HUES64 (cell line): ENCODE data around the gene USB1.
"Not testable (repeated sequence)": the region's sequence is repeated elsewhere in the genome, so short reads cannot be mapped to it uniquely, and the experiment has no call there.

Source experiments
- H3K27ac ChIP-seq: 2 replicates; pipeline ENCODE4 v1.7.0; 2013; ENCODE audit warnings: low read depth, low read length, inconsistent platforms
- H3K27me3 ChIP-seq: 2 replicates; pipeline ENCODE4 v1.6.1; 2013; ENCODE audit warnings: mild to moderate bottlenecking, low read length; ENCODE audit not compliant: insufficient read depth
- H3K36me3 ChIP-seq: 2 replicates; pipeline ENCODE4 v1.6.1; 2013; ENCODE audit warnings: mild to moderate bottlenecking, low read length; ENCODE audit not compliant: insufficient read depth
- H3K4me1 ChIP-seq: 2 replicates; pipeline ENCODE4 v1.6.1; 2013; ENCODE audit warnings: mild to moderate bottlenecking, low read length, moderate library complexity; ENCODE audit not compliant: insufficient read depth
- H3K4me3 ChIP-seq: 2 replicates; pipeline ENCODE4 v1.5.1; 2013; ENCODE audit warnings: mild to moderate bottlenecking, low read length, moderate library complexity
- H3K9ac ChIP-seq: 2 replicates; pipeline ENCODE4 v1.6.1; 2013; ENCODE audit warnings: mild to moderate bottlenecking, low read depth, low read length
- H3K9me3 ChIP-seq: 2 replicates; pipeline ENCODE4 v1.6.1; 2013; ENCODE audit warnings: low read depth, low read length; ENCODE audit not compliant: insufficient read depth
- WGBS: fragments of 150-250, 120-280 bp; methylation state at CpG from one replicate; pipeline ENCODE4 v1.1.7; 2013; ENCODE audit warnings: missing lambda C conversion rate; 5-methylcytosine and 5-hydroxymethylcytosine counted together

The USB1 gene

DNA sequence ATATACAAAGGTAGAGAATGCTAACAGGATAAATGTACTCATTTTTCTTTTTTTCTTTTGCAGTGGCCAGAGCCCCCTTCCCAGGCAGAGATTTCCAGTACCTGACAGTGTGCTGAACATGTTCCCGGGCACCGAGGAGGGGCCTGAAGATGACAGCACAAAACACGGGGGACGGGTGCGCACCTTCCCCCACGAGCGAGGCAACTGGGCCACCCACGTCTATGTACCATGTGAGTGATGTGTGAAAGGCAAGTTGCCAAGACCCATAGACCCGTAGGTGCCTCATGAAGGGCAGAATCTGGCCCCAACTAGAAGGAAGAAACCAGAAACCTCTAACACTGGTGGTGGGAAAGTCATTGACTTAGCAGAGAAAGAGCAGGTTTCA, 1.2 kb downstream of the USB1 start:
- Histone ChIP-seq H3K9ac (no peak overlapping the region), H3K4me1 (peaks cover 8% of the 10 kb centered on the region; the same call in 1 of the 2 replicates), H3K9me3 (no peaks in the 10 kb centered on the region), H3K4me3 (no peak overlapping the region), H3K27me3 (peaks cover 5% of the 10 kb centered on the region; the same call in 1 of the 2 replicates), H3K36me3 (peaks cover 32% of the 10 kb centered on the region), H3K27ac (no peak overlapping the region)
- WGBS: 95% methylated on average over 9 of the region's 9 CpGs

DNA sequence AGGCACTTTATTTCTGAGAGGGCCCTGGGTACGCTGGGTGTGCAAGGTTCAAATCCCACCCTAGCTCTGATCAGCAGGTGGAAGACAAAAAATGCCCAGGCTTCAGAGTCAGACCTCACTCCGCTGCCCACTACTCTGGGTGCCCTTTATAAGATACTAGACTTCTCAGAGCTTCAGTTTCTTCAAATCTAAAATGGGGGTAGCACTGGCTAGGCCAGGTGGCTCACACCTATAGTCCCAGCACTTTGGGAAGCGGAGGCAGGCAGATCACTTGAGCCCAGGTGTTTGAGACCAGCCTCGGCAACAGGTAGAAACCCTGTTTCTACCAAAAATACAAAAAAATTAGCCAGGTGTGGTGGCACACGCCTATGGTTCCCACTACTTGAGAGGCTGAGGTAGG, 1.7 kb downstream of the USB1 start:
- Histone ChIP-seq H3K4me1 (peaks cover 8% of the 10 kb centered on the region; the same call in 1 of the 2 replicates), H3K36me3 (peaks cover 32% of the 10 kb centered on the region), H3K27ac (no peak overlapping the region), H3K4me3 (no peak overlapping the region), H3K27me3 (peaks cover 5% of the 10 kb centered on the region; the same call in 1 of the 2 replicates), H3K9me3 (no peaks in the 10 kb centered on the region), H3K9ac (no peak overlapping the region)
- 93% methylated on average over 5 of the region's 5 CpGs for WGBS

DNA sequence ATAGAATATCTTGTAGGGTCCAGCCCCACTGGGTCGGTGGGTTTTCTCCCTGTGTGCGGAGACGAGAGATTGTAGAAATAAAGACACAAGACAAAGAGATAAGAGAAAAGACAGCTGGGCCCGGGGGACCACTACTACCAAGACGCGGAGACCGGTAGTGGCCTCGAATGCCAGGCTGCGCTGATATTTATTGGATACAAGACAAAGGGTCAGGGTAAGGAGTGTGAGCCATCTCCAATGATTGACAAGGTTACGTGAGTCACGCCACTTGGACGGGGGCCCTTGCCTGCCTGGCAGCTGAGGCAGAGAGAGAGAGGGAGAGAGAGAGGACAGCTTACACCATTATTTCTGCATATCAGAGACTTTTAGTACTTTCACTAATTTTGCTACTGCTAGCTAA, 3.5 kb downstream of the USB1 start:
- H3K9me3 ChIP-seq, H3K27me3 ChIP-seq, H3K27ac ChIP-seq, H3K9ac ChIP-seq, H3K4me3 ChIP-seq, H3K4me1 ChIP-seq: not testable (repeated sequence)
- WGBS: 93% methylated on average over 12 of the region's 12 CpGs
- H3K36me3 ChIP-seq: peaks cover 33% of the 10 kb centered on the region

DNA sequence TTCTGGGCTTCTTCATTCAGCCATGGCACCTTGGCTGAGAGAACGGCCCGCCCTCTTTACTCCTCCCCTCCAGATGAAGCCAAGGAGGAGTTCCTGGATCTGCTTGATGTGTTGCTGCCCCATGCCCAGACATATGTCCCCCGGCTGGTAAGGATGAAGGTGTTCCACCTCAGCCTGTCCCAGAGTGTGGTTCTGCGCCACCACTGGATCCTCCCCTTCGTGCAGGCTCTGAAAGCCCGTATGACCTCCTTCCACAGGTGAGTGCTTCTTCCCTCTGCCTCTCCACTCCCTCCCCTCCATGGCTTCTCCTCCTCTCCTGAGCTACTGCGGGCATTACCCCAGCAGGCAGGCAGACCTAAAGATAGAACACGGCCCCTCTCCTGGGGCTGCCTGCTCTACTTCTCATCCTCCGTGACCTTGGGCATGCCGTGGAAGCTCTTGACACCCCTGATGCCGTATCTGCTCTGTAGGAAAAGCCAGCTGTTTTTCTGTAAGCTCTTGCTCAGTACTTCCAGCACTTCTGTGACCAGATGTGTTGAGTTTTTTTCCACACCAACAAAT, 8.7 kb downstream of the USB1 start:
- no peak overlapping the region for H3K9ac ChIP-seq
- no peak overlapping the region for H3K4me3 ChIP-seq
- peaks cover 29% of the 10 kb centered on the region; the same call in 1 of the 2 replicates for H3K4me1 ChIP-seq
- peaks cover 44% of the 10 kb centered on the region for H3K36me3 ChIP-seq
- H3K27ac ChIP-seq: peak overlapping the region; percentile 58; the same call in 1 of the 2 replicates
- 81% methylated on average over 11 of the region's 11 CpGs for WGBS
- H3K9me3 ChIP-seq: no peaks in the 10 kb centered on the region
- H3K27me3 ChIP-seq: no peaks in the 10 kb centered on the region

DNA sequence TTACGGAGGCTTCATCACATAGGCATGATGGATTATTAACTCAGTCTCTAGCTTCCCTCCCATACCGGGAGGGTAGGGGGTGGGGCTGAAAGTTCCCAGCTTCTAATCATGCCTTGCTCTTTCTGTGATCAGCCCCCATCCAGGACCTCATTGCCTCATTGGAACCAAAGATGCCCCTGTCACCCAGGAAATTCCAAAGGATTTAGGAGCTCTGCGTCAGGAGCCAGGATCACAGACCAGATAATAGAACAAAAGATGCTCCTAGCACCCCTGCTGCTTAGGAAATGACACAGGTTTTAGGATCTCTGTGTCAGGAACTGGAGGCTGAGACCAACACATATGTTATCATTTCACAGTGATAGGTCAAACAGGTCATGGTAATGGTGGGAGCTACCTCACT, 9.7 kb downstream of the USB1 start:
- Histone ChIP-seq H3K9ac (no peak overlapping the region), H3K36me3 (peaks cover 38% of the 10 kb centered on the region), H3K4me3 (no peak overlapping the region), H3K9me3 (no peaks in the 10 kb centered on the region), H3K27me3 (no peaks in the 10 kb centered on the region), H3K27ac (peak overlapping the region; percentile 58; the same call in 1 of the 2 replicates), H3K4me1 (peaks cover 29% of the 10 kb centered on the region; the same call in 1 of the 2 replicates)
- WGBS: 26% methylated on average over 1 of the region's 3 CpGs

DNA sequence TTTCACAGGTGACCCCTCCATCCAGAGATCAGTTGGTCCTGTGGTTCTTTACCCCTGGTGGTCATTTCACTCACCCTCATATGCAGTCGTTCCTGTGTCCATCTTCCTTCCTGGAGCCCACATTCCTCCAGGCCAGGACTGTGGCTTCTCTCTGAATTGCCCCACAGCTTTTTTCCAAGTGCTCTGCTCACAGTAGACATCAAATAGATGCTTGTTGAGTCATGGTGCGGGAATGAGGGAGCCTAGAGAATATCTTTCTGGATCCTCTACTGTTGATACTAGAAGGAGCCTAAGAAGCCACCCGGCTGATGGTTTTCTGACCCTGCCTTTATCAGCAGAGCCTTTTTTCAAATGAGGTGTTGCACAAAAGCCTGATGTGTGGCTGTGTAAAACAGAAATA, 10.4 kb downstream of the USB1 start:
- H3K36me3 ChIP-seq: peaks cover 33% of the 10 kb centered on the region
- peaks cover 29% of the 10 kb centered on the region; the same call in 1 of the 2 replicates for H3K4me1 ChIP-seq
- H3K27me3 ChIP-seq: no peaks in the 10 kb centered on the region
- no peak overlapping the region for H3K9ac ChIP-seq
- H3K27ac ChIP-seq: peak overlapping the region; percentile 53; the same call in 1 of the 2 replicates
- no peak overlapping the region for H3K4me3 ChIP-seq
- WGBS: 71% methylated on average over 3 of the region's 3 CpGs
- no peaks in the 10 kb centered on the region for H3K9me3 ChIP-seq

DNA sequence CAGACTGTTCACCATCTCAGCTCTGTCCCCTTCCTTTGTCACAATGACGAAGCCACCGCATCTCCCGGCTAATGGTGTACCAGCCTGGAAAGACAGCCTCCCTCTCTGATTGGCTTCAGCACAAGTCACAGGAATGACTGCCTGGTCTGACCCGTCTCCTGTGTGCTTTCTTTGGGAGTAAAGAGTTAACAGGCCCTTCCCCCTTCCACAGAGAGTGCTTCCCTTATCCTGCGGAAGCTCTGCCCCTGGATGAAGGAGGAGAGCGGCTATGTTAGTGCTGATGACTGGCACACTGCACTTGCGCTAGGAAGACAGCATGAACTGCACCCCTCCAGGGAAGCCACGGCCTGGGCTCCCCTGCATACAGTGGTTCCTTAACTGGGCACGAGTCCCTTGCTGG, 11.3 kb downstream of the USB1 start:
- Histone ChIP-seq H3K4me1 (peaks cover 29% of the 10 kb centered on the region; the same call in 1 of the 2 replicates), H3K4me3 (no peak overlapping the region), H3K27me3 (no peaks in the 10 kb centered on the region), H3K9me3 (no peaks in the 10 kb centered on the region), H3K36me3 (peaks cover 36% of the 10 kb centered on the region), H3K27ac (peak overlapping the region; percentile 28), H3K9ac (no peak overlapping the region)
- WGBS: 61% methylated on average over 9 of the region's 9 CpGs

DNA sequence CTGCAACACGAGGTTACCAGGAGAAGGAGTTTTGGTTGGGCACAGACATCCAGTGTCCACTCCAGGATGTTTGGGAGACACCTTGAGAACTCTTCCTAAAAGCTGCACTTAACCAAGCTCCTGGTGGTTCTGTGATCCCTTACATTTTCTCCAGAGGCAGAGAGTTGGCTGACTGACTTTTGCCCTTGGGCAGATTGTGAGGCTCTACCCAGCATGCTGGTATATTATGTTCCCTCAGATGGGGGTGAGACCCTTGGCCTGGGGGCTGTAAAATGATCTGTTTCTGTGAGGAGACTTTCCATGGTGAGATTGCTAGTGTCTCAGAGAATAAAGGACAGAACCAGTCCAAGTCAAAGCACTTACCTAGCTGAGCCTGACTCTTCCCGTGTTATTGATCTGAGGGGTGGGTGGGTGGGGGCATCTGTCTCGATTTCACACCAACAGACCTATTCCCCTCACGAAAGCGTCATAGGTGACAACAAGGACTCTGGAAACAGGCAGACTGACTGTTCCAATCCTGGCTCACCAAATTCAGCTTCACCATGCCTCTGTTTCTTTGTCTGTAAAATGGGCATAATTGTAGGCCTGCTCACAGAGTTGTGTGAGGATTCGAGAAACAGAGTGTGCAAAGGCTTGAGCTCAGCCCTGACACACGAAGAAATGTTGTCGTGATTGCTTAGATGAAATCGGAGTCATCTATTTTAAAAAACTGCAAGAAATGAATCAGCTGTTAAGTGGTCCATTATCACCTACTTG, 12.2 kb downstream of the USB1 start:
- Histone ChIP-seq H3K36me3 (peaks cover 41% of the 10 kb centered on the region), H3K9ac (no peak overlapping the region)
- 89% methylated on average over 8 of the region's 9 CpGs for WGBS

DNA sequence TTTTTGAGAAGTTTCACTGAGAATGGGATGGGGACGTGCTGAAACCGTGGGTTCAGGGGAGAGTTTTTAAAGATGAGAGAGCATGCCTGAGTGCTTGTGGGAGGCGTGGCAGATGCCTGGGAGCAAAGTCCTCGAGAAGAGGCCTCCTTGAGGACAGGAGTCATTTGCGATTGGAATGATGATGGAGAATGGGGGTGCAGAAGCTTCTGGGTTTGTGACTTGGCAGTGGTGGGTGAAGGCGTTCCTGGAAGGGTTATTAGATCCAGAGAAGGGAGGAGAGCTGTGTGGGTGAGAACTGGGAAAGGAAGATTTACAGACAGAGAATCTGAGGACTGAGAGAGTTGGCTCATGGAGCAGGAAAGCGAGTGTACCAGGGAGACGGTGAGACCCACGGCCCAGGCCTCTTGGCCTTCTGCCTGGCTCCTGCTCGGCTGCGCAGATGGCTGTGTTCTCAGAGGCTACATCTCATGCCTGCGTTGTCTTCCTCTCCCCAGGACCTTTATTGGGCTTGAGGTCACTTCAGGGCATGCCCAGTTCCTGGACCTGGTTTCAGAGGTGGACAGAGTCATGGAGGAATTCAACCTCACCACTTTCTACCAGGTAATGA, 15.7 kb downstream of the USB1 start:
- H3K9me3 ChIP-seq: no peaks in the 10 kb centered on the region
- H3K27me3 ChIP-seq: no peaks in the 10 kb centered on the region
- H3K9ac ChIP-seq: no peak overlapping the region
- H3K27ac ChIP-seq: no peak overlapping the region
- WGBS: 73% methylated on average over 12 of the region's 12 CpGs
- peaks cover 21% of the 10 kb centered on the region for H3K36me3 ChIP-seq
- peaks cover 12% of the 10 kb centered on the region; the same call in 1 of the 2 replicates for H3K4me1 ChIP-seq
- no peak overlapping the region for H3K4me3 ChIP-seq

More for the DNA sequence above, 12.2 kb downstream of the USB1 start:
- Histone ChIP-seq H3K27me3 (no peaks in the 10 kb centered on the region), H3K27ac (no peak overlapping the region; the same call in 1 of the 2 replicates), H3K4me3 (no peak overlapping the region), H3K4me1 (peaks cover 29% of the 10 kb centered on the region; the same call in 1 of the 2 replicates), H3K9me3 (no peaks in the 10 kb centered on the region)

DNA sequence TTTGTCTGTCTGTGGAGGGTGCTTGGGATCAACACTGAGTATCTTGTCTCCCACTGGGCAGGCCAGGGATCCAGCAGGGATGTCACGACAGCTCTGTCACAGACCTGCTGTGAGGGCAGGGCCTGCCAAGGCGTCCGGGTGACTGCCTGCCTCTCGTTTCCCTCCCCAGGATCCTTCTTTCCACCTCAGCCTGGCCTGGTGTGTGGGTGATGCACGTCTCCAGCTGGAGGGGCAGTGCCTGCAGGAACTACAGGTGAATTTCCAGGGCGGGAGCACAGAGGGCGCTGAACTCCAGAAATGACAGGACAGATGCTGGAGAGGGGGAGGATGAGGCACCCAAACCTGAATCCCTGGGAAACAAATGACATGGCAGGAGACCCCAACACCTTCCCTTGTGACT, 17.6 kb downstream of the USB1 start:
- Histone ChIP-seq H3K9me3 (no peaks in the 10 kb centered on the region), H3K27me3 (peaks cover 6% of the 10 kb centered on the region; the same call in 1 of the 2 replicates), H3K36me3 (peaks cover 10% of the 10 kb centered on the region; the same call in 1 of the 2 replicates), H3K9ac (no peak overlapping the region), H3K4me3 (no peak overlapping the region), H3K4me1 (peaks cover 15% of the 10 kb centered on the region), H3K27ac (no peak overlapping the region)
- 80% methylated on average over 7 of the region's 7 CpGs for WGBS
